ENCODE results near the gene GSTO1.
"Not testable (repeated sequence)": the region's sequence is repeated elsewhere in the genome, so short reads cannot be mapped to it uniquely, and the experiment has no call there.

GSTO1 gene

GRCh38 chr10:104254493-104255310, at the start of gene GSTO1:
GSTO1 (plus strand) TSS chr10:104254892; CDS start chr10:104254929, 37 bp downstream.
- DNase-seq = peak; percentile 87

GRCh38 chr10:104208730-104209129, 46.0 kb upstream of the GSTO1 start:
- DNase-seq = no peak

GRCh38 chr10:104209575-104210198, 45.0 kb upstream of the GSTO1 start:
- DNase-seq = peak; percentile 40

- DNase-seq = no peak
Measured at GRCh38 chr10:104216631-104217030, 38.1 kb upstream of the GSTO1 start.

- DNase-seq = no peak
Measured at GRCh38 chr10:104218751-104219150, 35.9 kb upstream of the GSTO1 start.

- no peak for DNase-seq
Measured at GRCh38 chr10:104220522-104220921, 34.2 kb upstream of the GSTO1 start.

GRCh38 chr10:104223304-104223703, 31.4 kb upstream of the GSTO1 start:
- DNase-seq = no peak

GRCh38 chr10:104230490-104230889, 24.2 kb upstream of the GSTO1 start:
- DNase-seq = no peak

GRCh38 chr10:104231784-104232612, 22.7 kb upstream of the GSTO1 start, which contains the start of gene CFAP43:
CFAP43 (minus strand) TSS chr10:104232364; CDS start chr10:104232246, 118 bp downstream.
- peak; percentile 96 for DNase-seq

- no peak for DNase-seq
Measured at GRCh38 chr10:104232613-104233102, 22.0 kb upstream of the GSTO1 start.

- no peak for DNase-seq
Measured at GRCh38 chr10:104233817-104234216, 20.9 kb upstream of the GSTO1 start.

- no peak for DNase-seq
Measured at GRCh38 chr10:104234934-104235333, 19.8 kb upstream of the GSTO1 start.

- DNase-seq = no peak
Measured at GRCh38 chr10:104235801-104236200, 18.9 kb upstream of the GSTO1 start.

GRCh38 chr10:104240078-104240477, 14.6 kb upstream of the GSTO1 start:
- DNase-seq = no peak

- no peak for DNase-seq
Measured at GRCh38 chr10:104242545-104242944, 12.1 kb upstream of the GSTO1 start.

GRCh38 chr10:104243009-104243408, 11.7 kb upstream of the GSTO1 start:
- DNase-seq = not testable (repeated sequence)

GRCh38 chr10:104243512-104243911, 11.2 kb upstream of the GSTO1 start:
- no peak for DNase-seq

- no peak for DNase-seq
Measured at GRCh38 chr10:104245066-104245632, 9.5 kb upstream of the GSTO1 start.

GRCh38 chr10:104246976-104247375, 7.7 kb upstream of the GSTO1 start:
- peak; percentile 34 for DNase-seq

GRCh38 chr10:104247513-104248146, 7.1 kb upstream of the GSTO1 start:
- DNase-seq = no peak

GRCh38 chr10:104248931-104249330, 5.8 kb upstream of the GSTO1 start:
- not testable (repeated sequence) for DNase-seq

- DNase-seq = no peak
Measured at GRCh38 chr10:104250371-104250770, 4.3 kb upstream of the GSTO1 start.

Data from EL (cell line).